Fibroblast of mammary gland (primary cell): ENCODE data around the gene SRRM2.

Experiments used
- DNase-seq: peaks from one replicate; pipeline ENCODE4 v3.0.0-alpha.2; 2010; ENCODE audit warnings: low read depth
- H3K4me3 ChIP-seq: 2 replicates; pipeline ENCODE4 v1.5.1; 2011; ENCODE audit warnings: low read depth, mild to moderate bottlenecking, low read length, moderate library complexity; ENCODE audit not compliant: control insufficient read depth
- CTCF ChIP-seq: conservative IDR thresholded peaks from 2 replicates; pipeline ENCODE4 v1.5.1; 2011; ENCODE audit warnings: low read depth, low read length, inconsistent platforms; ENCODE audit not compliant: control insufficient read depth, insufficient read depth

Gene SRRM2

DNA sequence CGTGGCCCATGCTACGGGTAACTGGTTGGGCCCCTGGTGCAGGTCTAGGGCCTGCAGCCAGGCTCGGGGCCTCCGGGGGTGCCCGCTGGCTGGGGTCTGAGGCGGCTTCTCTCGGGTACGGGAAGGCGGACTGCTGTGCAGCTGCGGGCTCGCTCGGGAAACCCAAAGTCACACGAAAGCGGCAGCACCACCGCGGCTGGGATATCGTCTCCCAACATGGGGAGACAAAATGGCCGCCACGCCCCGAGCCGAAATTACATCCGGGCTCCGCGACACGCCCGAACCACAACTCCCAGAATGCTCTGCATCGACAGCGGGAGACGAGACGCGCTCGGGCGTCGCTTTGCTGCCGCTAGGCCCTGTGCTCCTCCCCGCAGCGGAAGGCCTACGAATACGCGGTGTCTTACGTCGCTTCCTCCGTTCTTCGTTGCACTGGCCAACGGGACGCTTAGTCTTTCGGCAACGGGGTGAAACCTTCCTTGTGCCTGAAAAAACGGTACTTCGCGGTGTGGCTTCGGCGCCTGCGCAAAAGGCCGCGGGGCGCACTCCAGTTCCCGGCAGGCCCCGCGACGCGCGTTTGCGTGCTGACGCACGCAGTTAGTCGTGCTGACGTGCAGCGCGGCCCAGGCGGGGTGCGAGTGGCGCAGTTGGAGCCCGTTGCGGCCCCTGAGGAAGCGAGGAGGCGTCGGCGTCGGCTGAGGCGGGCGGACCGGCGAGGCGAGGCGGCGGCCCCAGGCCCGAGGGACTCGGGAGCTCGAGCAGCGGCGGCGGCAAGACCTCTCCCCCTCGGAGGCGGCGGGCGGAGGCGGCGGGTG, at the start of gene SRRM2:
SRRM2 (plus strand) TSS at position 604 of the 815 bp plus-strand sequence. CDS start 3,727 bp downstream, outside the sequence.
- DNase-seq, result peak; percentile 94
- TF ChIP-seq CTCF, result no peak
- H3K4me3 ChIP-seq, result peak within 1 kb of the TSS; percentile 95

DNA sequence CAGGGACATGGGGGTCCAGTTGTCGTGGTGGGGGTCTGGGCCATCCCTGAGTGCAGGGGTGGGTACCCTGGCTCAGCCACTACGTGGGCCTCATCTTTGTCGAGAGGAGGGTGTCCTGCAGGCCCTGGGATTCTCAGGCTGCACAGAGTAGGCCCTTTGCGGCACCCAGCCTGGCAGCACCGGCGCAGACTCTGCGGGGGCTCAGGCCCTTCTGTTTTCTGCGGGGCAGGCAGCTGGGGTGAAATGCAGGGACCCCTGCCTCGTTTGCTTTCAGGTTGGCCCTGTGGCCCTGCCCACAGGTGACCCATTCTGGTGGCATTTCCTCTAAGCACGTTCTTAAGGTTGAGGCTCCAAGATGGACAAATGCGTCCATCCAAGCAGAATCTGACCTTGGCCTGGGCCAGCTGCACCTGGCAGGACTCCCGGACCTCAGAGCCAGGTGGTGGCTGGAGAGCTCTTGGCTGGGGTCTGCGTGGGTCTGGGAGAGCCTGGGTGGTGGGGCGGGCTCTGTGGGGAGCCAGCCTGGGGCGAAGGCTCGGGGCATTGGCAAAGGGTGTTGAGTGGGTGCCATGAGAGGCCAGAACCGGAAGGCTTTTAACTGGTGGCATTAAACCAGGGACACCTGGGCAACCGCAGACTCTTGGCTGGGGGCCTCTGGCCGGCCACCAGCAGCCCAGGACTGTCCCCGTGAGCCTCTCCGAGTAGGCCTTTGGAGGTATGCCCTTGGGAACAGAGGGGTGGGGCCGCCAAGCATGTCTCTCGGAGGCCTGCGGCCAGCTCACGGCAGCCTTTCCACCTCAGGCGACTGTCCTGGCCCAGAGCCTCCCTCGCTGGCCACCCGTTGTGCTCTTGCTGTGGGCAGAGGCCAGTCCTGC, 49.3 kb upstream of the SRRM2 start:
- no peak overlapping the region for H3K4me3 ChIP-seq
- no peak for DNase-seq
- no peak for TF ChIP-seq CTCF

DNA sequence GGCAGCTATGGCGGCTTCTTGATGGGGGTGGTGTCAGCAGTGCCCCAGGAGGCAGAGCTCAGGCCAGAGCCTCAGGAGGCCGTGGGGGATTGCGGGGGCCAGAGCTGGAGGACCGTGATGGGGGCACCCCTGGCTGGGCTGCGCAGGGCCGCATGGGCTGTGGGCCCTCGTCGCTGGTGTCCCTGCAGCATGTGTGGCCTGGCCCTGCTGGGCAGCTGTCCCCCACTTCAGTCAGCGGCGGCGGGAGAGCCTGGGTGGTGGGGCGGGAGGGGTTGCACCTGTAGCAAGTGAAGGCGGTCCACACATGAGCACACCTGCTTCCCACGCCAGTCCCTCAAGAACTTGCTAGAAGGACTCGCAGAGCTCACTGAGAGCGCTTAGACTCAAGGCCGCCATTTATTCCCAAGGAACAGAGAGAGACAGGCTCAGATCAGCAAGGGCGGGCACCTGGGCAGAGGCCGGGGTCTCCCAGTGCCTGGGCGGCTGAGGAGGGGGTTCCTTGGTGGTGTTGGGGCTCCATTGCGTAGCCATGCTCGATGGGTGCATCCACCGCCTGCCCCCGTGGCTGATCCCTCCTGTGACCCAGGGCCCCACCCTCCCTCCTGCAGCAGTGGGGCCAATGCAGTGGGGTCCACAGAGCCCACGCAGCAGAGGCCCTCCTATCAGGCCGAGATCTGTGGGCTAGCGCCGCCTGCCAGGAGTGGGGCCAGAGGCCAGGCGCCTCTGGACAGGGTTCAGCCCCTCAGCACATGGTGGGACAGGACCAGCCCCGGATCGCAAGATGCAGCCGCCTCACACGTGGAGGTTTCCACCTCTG, 48.1 kb upstream of the SRRM2 start:
- no peak for TF ChIP-seq CTCF
- no peak for DNase-seq
- H3K4me3 ChIP-seq, result no peak overlapping the region

GRCh38 chr16:2704983-2705275, 47.5 kb upstream of the SRRM2 start:
- H3K4me3 ChIP-seq, result no peak overlapping the region
- no peak for TF ChIP-seq CTCF
- DNase-seq, result no peak

DNA sequence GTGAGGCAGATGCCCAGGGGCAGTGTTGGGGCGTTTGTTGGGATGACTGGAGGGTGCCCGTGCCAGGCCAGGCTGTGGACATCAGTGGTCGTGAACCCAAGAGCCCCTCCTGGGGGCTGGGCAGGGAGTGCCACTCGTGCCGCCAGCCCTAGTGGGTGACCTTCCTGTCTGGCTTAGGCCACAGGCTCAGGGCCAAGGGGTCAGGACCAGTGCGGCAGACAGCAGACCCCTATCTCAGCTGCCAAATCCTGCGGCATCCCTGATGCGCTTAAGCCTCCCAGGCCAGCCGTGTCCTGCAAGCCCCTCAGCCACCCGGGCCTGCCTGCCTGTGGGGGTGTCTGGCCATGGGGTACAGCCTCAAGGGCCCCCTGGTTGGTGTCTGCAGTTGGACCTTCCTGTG, 47.1 kb upstream of the SRRM2 start:
- no peak for DNase-seq
- H3K4me3 ChIP-seq, result no peak overlapping the region
- TF ChIP-seq CTCF, result no peak

DNA sequence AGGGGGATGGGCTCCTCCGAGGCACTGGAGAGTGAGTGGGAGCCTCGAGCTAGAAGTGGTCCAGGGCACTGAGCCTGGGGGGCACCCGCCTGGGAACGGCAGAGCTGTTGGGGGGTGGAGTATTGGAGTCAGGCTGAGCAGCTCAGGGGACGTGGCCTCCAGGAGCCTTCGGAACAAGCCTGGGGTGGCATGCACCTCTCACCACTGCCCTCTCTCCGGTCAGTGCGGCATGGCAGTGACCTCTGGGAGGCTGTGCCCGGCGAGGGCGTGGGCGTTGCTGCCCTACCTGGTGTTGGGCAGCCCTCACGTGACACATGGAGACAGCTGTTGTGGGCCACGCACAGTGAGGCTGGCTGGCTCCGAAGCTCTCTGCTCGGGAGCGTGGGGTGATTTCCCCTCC, 46.4 kb upstream of the SRRM2 start:
- no peak for TF ChIP-seq CTCF
- no peak overlapping the region for H3K4me3 ChIP-seq
- no peak for DNase-seq
